ENCODE data around the gene ANP32B.

DNA sequence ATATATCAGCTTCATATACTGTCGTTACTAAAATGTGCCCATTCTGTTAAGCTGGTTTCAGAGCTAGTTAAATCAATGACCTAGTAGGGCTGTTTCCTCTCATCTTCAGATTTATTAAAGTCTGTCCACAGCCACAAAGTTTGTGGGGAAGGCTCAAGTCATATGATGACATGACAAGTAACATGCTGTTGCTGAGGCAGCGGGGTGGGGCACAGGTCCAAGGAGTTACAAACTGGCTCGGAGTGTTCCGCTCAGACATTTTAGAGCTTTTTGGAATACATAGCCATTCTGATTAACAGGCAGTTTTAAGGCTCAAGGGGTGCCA, 2.7 kb upstream of the ANP32B start:
- no peak for TF ChIP-seq EP300 (IDR thresholded peaks at IDR 0.05; ENCODE audit: borderline replicate concordance in 1 of 2, low read depth in 1 of 2, low read length in 1 of 2)
- TF ChIP-seq TEAD4 (IDR thresholded peaks at IDR 0.05; ENCODE audit: borderline replicate concordance, insufficient read depth) = no peak
- TF ChIP-seq RCOR1 (IDR thresholded peaks at IDR 0.05; ENCODE audit: low read length) = no peak
- no peak for TF ChIP-seq ELF1 (IDR thresholded peaks at IDR 0.05)
- TF ChIP-seq NRF1 (IDR thresholded peaks at IDR 0.05; ENCODE audit: low read depth, low read length) = no peak
- TF ChIP-seq, protein P1, sequence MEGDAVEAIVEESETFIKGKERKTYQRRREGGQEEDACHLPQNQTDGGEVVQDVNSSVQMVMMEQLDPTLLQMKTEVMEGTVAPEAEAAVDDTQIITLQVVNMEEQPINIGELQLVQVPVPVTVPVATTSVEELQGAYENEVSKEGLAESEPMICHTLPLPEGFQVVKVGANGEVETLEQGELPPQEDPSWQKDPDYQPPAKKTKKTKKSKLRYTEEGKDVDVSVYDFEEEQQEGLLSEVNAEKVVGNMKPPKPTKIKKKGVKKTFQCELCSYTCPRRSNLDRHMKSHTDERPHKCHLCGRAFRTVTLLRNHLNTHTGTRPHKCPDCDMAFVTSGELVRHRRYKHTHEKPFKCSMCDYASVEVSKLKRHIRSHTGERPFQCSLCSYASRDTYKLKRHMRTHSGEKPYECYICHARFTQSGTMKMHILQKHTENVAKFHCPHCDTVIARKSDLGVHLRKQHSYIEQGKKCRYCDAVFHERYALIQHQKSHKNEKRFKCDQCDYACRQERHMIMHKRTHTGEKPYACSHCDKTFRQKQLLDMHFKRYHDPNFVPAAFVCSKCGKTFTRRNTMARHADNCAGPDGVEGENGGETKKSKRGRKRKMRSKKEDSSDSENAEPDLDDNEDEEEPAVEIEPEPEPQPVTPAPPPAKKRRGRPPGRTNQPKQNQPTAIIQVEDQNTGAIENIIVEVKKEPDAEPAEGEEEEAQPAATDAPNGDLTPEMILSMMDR (IDR thresholded peaks at IDR 0.05) = no peak
- TF ChIP-seq RFX5 (IDR thresholded peaks at IDR 0.05; ENCODE audit: low read length) = no peak
- no peak for TF ChIP-seq GABPA (IDR thresholded peaks at IDR 0.05; ENCODE audit: low read depth)
- TF ChIP-seq FOSL2 (IDR thresholded peaks at IDR 0.05; ENCODE audit: borderline replicate concordance, low read depth) = no peak
- TF ChIP-seq, protein P2, sequence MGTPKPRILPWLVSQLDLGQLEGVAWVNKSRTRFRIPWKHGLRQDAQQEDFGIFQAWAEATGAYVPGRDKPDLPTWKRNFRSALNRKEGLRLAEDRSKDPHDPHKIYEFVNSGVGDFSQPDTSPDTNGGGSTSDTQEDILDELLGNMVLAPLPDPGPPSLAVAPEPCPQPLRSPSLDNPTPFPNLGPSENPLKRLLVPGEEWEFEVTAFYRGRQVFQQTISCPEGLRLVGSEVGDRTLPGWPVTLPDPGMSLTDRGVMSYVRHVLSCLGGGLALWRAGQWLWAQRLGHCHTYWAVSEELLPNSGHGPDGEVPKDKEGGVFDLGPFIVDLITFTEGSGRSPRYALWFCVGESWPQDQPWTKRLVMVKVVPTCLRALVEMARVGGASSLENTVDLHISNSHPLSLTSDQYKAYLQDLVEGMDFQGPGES (IDR thresholded peaks at IDR 0.05; ENCODE audit: low read depth, low read length) = no peak
- no peak for TF ChIP-seq RAD21 (IDR thresholded peaks at IDR 0.05; ENCODE audit: low read length)

All from SK-N-SH (cell line).